Liver (tissue), 3 donors: Measurements from ENCODE around the gene UBA6.

Experiments
- CTCF ChIP-seq: fragments of 150-350 bp; IDR thresholded peaks from 2 replicates; pipeline ENCODE4 v1.5.1; 2017; ENCODE audit warnings: improper control_type of control experiment, low read depth, low read length; ENCODE audit not compliant: missing input control
- GABPA ChIP-seq, 2 donors: IDR thresholded peaks in 1 of 2; conservative IDR thresholded peaks in 1 of 2; 2 replicates each; pipeline ENCODE4 v1.6.1; 2016; ENCODE audit warnings: antibody characterized with exemption in 2 of 2, mild to moderate bottlenecking in 1 of 2, moderate library complexity in 1 of 2
- JUND ChIP-seq, 2 donors: IDR thresholded peaks; 2 replicates each; pipeline ENCODE4 v1.6.1; 2016; ENCODE audit warnings: antibody characterized with exemption in 2 of 2
- MAX ChIP-seq: IDR thresholded peaks from 2 replicates; pipeline ENCODE4 v1.6.1; 2016; ENCODE audit warnings: antibody characterized with exemption
- REST ChIP-seq: IDR thresholded peaks from 2 replicates; pipeline ENCODE4 v1.6.1; 2016; ENCODE audit warnings: antibody characterized with exemption, mild to moderate bottlenecking
- RXRA ChIP-seq, 2 donors: IDR thresholded peaks; 2 replicates each; pipeline ENCODE4 v1.6.1; 2017 to 2018; ENCODE audit warnings: antibody characterized with exemption in 2 of 2, mild to moderate bottlenecking in 1 of 2
- SP1 ChIP-seq: IDR thresholded peaks from 2 replicates; pipeline ENCODE4 v1.6.1; 2018; ENCODE audit warnings: antibody characterized with exemption, mild to moderate bottlenecking
- TAF1 ChIP-seq: conservative IDR thresholded peaks from 2 replicates; pipeline ENCODE4 v1.6.1; 2016; ENCODE audit warnings: antibody characterized with exemption, mild to moderate bottlenecking
- YY1 ChIP-seq: IDR thresholded peaks from 2 replicates; pipeline ENCODE4 v1.6.1; 2016; ENCODE audit warnings: antibody characterized with exemption, mild to moderate bottlenecking
- donor health status: healthy.
- donor health status: healthy.

DNA sequence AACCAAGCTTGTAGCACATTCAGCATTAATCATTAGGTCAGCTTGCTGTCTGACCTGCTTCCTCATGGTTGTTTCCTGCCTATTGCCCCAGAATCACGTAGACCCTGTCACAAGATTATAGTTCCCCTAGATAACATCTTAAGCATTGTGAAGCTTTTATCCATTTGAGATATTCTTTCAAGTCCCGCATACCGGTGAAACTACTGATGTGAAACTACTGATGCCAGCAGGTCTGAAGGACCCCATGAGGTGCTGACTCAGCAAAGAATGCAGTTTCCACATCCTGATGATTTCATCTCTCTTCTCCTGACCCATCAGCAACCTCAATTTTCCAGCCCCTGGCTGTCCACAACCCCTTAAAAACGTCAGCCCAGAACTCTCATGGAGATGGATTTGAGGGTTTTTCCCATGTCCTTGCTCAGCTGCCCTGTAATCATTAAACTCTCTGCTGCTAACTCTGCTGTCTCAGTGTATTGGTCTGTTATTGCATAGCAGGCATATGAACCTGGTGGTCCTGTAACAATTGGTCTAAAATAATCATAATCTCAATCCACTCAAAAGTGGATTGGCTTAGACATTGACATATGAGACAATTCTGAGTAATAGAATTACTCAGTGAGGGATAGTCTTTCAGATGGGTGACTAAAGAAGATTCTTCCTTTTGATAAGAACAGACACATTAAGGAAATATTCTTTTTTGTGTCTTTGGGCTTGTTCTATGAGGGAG lies 26.3 kb upstream of the UBA6 start:
- TF ChIP-seq CTCF, result no peak
- TF ChIP-seq MAX, result no peak
- TF ChIP-seq TAF1, result no peak
- TF ChIP-seq SP1, result no peak
- TF ChIP-seq RXRA (IDR thresholded peaks at IDR 0.05), result no peak
- TF ChIP-seq JUND (IDR thresholded peaks at IDR 0.05), result no peak
- TF ChIP-seq GABPA (IDR thresholded peaks at IDR 0.05 in 1 of 2, conservative IDR thresholded peaks at IDR 0.05 in 1 of 2), result no peak
- TF ChIP-seq YY1, result no peak
- no peak for TF ChIP-seq REST
